Uterus (tissue), 4 donors: Measurements from ENCODE around the gene GALNT6. TPM values are rescaled to one million over a fixed set of nuclear protein-coding genes. Genes with fewer than 3 reads are reported as not detected.

ENCODE experiments used
- DNase-seq, 2 donors: peaks; one replicate each; pipeline ENCODE4 v3.0.0-alpha.2; 2019 to 2020
- H3K27ac ChIP-seq, 2 donors: fragments of 200-600 bp; sonication (generic); 1 replicate in 1 of 2; 2 replicates in 1 of 2; pipeline ENCODE4 v1.5.1; 2016 to 2018
- H3K27me3 ChIP-seq, 2 donors: fragments of 200-600 bp; sonication (generic); one replicate each; pipeline ENCODE4 v1.5.1; 2018 to 2019; ENCODE audit warnings: control low read depth in 1 of 2
- H3K36me3 ChIP-seq, 2 donors: fragments of 200-600 bp; sonication (generic); one replicate each; pipeline ENCODE4 v1.5.1; 2019; ENCODE audit warnings: control low read depth in 1 of 2
- H3K4me1 ChIP-seq, 2 donors: fragments of 200-600 bp; sonication (generic); one replicate each; pipeline ENCODE4 v1.5.1; 2018 to 2019; ENCODE audit warnings: control low read depth in 1 of 2
- H3K4me3 ChIP-seq, 2 donors: fragments of 200-600 bp; sonication (generic); 1 replicate in 1 of 2; 2 replicates in 1 of 2; pipeline ENCODE4 v1.5.1; 2018 to 2019; ENCODE audit warnings: mild to moderate bottlenecking in 1 of 2
- H3K9me3 ChIP-seq, 2 donors: fragments of 200-600 bp; sonication (generic); one replicate each; pipeline ENCODE4 v1.5.1; 2019; ENCODE audit warnings: control low read depth in 1 of 2
- CTCF ChIP-seq, 4 experiments: fragments of 200-600 bp in 2 of 4; fragments of 450-650 bp in 2 of 4; sonication (generic) in 2 of 4; IDR thresholded peaks; one replicate each; pipeline ENCODE4 v1.5.1; 2016 to 2019; ENCODE audit warnings: antibody characterized with exemption in 4 of 4, mild to moderate bottlenecking in 2 of 4, moderate library complexity in 1 of 4
- POLR2A ChIP-seq, 2 donors: fragments of 450-650 bp; IDR thresholded peaks; one replicate each; pipeline ENCODE4 v1.6.1; 2016; ENCODE audit warnings: antibody characterized with exemption in 2 of 2, mild to moderate bottlenecking in 1 of 2, moderate library complexity in 1 of 2
- intact Hi-C: fragments of 100-400 bp; cut with DNase I; formaldehyde crosslinking; loops from one replicate; pipeline ENCODE4 v1.15.1; 2023; ENCODE audit warnings: low total_unique reads
- total RNA-seq, 4 donors: library from RNA; depleted of rRNA in 3 of 4; stranded (reverse); fragments of >200 nt in 3 of 4; gene quantifications; one replicate each; pipeline versions ENCODE4 v1.1.0 to v1.2.4, GENCODE V29; 2014 to 2023
- donor health status: DM: yes; HTN: yes; CAD: no.

The GALNT6 gene
- total RNA-seq, 4 donors from 2014 or later: under 0.01 to 1.3 (median 0.76) TPM; not detected in 1

- no peak overlapping the region for H3K27ac ChIP-seq
- no peaks in the 10 kb centered on the region for H3K9me3 ChIP-seq
- TF ChIP-seq POLR2A (IDR thresholded peaks at IDR 0.05): no peak
- TF ChIP-seq CTCF (IDR thresholded peaks at IDR 0.05): no peak
- no peak overlapping the region for H3K4me3 ChIP-seq
- intact Hi-C loops: no loop called here
- no peaks in the 10 kb centered on the region for H3K36me3 ChIP-seq
- no peaks in the 10 kb centered on the region for H3K4me1 ChIP-seq
- DNase-seq: no peak
- H3K27me3 ChIP-seq: no peaks in the 10 kb centered on the region
Measured at GRCh38 chr12:51377099-51377984, 13.9 kb downstream of the GALNT6 start.

- H3K27me3 ChIP-seq: no peaks in the 10 kb centered on the region
- H3K9me3 ChIP-seq: no peaks in the 10 kb centered on the region
- DNase-seq: no peak
- H3K4me1 ChIP-seq: no peaks in the 10 kb centered on the region
- H3K4me3 ChIP-seq: no peak overlapping the region
- H3K36me3 ChIP-seq: no peaks in the 10 kb centered on the region
- H3K27ac ChIP-seq: no peak overlapping the region
- intact Hi-C loops: no loop called here
- TF ChIP-seq POLR2A (IDR thresholded peaks at IDR 0.05) (no peak), CTCF (IDR thresholded peaks at IDR 0.05) (no peak)
Measured at GRCh38 chr12:51374856-51375255, 16.4 kb downstream of the GALNT6 start.

GRCh38 chr12:51374361-51374760, 16.8 kb downstream of the GALNT6 start:
- no peak for DNase-seq
- no peaks in the 10 kb centered on the region for H3K9me3 ChIP-seq
- TF ChIP-seq POLR2A (IDR thresholded peaks at IDR 0.05): no peak
- no peak for TF ChIP-seq CTCF (IDR thresholded peaks at IDR 0.05)
- no peaks in the 10 kb centered on the region for H3K27me3 ChIP-seq
- H3K4me1 ChIP-seq: no peaks in the 10 kb centered on the region
- intact Hi-C loops: no loop called here
- H3K27ac ChIP-seq: no peak overlapping the region
- H3K4me3 ChIP-seq: no peak overlapping the region
- H3K36me3 ChIP-seq: no peaks in the 10 kb centered on the region

- intact Hi-C loops: no loop called here
- Histone ChIP-seq H3K4me1 (no peaks in the 10 kb centered on the region), H3K4me3 (no peak overlapping the region), H3K27ac (no peak overlapping the region), H3K9me3 (no peaks in the 10 kb centered on the region), H3K36me3 (no peaks in the 10 kb centered on the region), H3K27me3 (no peaks in the 10 kb centered on the region)
- TF ChIP-seq POLR2A (IDR thresholded peaks at IDR 0.05): no peak
- no peak for TF ChIP-seq CTCF (IDR thresholded peaks at IDR 0.05)
- DNase-seq: no peak
Measured at GRCh38 chr12:51373187-51373586, 18.0 kb downstream of the GALNT6 start.

- no peak overlapping the region for H3K4me3 ChIP-seq
- H3K27me3 ChIP-seq: no peaks in the 10 kb centered on the region
- H3K4me1 ChIP-seq: no peaks in the 10 kb centered on the region
- peak overlapping the region; percentile 42 to 59 for H3K27ac ChIP-seq
- H3K36me3 ChIP-seq: no peaks in the 10 kb centered on the region
- DNase-seq: no peak
- TF ChIP-seq CTCF (IDR thresholded peaks at IDR 0.05) (no peak), POLR2A (IDR thresholded peaks at IDR 0.05) (no peak)
- no peaks in the 10 kb centered on the region for H3K9me3 ChIP-seq
- intact Hi-C loops: no loop called here
Measured at GRCh38 chr12:51372021-51372420, 19.2 kb downstream of the GALNT6 start.
